GM23338 (cell line): ENCODE measurements around the gene NDUFB11. TPM values are rescaled to one million over a fixed set of nuclear protein-coding genes. Genes with fewer than 3 reads are reported as not detected.

Source experiments
- ATAC-seq: fragments of 200-7000 bp; cut with Tn5 transposase; 3 replicates; pipeline ENCODE4 v1.9.1; 2020
- DNase-seq: peaks from one replicate; pipeline ENCODE4 v3.0.0-alpha.2; 2015; ENCODE audit warnings: low spot score
- H2AFZ ChIP-seq: fragments of 200-600 bp; sonication (generic); 2 replicates; pipeline ENCODE4 v1.8.0; 2016; ENCODE audit warnings: antibody characterized with exemption, mild to moderate bottlenecking, moderate library complexity
- H3F3A ChIP-seq: fragments of 200-600 bp; sonication (generic); replicated peaks from 2 replicates; pipeline ENCODE4 v1.8.0; 2017; ENCODE audit warnings: antibody characterized with exemption, mixed run types, low read depth
- H3K27ac ChIP-seq: fragments of 200-600 bp; sonication (generic); 2 replicates; pipeline ENCODE4 v1.6.1; 2016; ENCODE audit warnings: low read depth
- H3K27me3 ChIP-seq: fragments of 200-600 bp; sonication (generic); 2 replicates; pipeline ENCODE4 v1.8.0; 2016; ENCODE audit warnings: mild to moderate bottlenecking, mixed run types, moderate library complexity; ENCODE audit not compliant: insufficient read depth
- H3K36me3 ChIP-seq: fragments of 200-600 bp; sonication (generic); 2 replicates; pipeline ENCODE4 v1.8.0; 2016; ENCODE audit warnings: mild to moderate bottlenecking; ENCODE audit not compliant: insufficient read depth
- H3K4me1 ChIP-seq: fragments of 200-600 bp; sonication (generic); 2 replicates; pipeline ENCODE4 v1.8.0; 2016; ENCODE audit warnings: mild to moderate bottlenecking, moderate library complexity; ENCODE audit not compliant: insufficient read depth
- H3K4me2 ChIP-seq: fragments of 200-600 bp; sonication (generic); 2 replicates; pipeline ENCODE4 v1.7.1; 2017; ENCODE audit warnings: mixed run types
- H3K4me3 ChIP-seq: fragments of 200-600 bp; sonication (generic); 2 replicates; pipeline ENCODE4 v1.6.1; 2016; ENCODE audit warnings: mixed run types
- H3K79me2 ChIP-seq: fragments of 200-600 bp; sonication (generic); replicated peaks from 2 replicates; pipeline ENCODE4 v1.8.0; 2017; ENCODE audit warnings: mild to moderate bottlenecking; ENCODE audit not compliant: insufficient read depth
- H3K9me2 ChIP-seq: fragments of 200-600 bp; sonication (generic); 2 replicates; pipeline ENCODE4 v1.8.0; 2017; ENCODE audit not compliant: insufficient read depth
- H4K20me1 ChIP-seq: fragments of 200-600 bp; sonication (generic); replicated peaks from 2 replicates; pipeline ENCODE4 v1.8.0; 2017; ENCODE audit warnings: mild to moderate bottlenecking; ENCODE audit not compliant: insufficient read depth
- H3K27ac Mint-ChIP-seq: 2 replicates; pipeline ENCODE4 v1.8.0; 2020; ENCODE audit warnings: inconsistent platforms, mild to moderate bottlenecking, moderate library complexity, mixed read lengths
- H3K27me3 Mint-ChIP-seq: 3 replicates; pipeline ENCODE4 v1.8.0; 2022; ENCODE audit warnings: low read depth, mild to moderate bottlenecking, moderate library complexity, mixed read lengths, inconsistent platforms; ENCODE audit not compliant: insufficient read depth, poor library complexity
- H3K36me3 Mint-ChIP-seq: 3 replicates; pipeline ENCODE4 v1.8.0; 2021; ENCODE audit warnings: low read depth, mild to moderate bottlenecking, inconsistent platforms, moderate library complexity, mixed read lengths
- H3K4me1 Mint-ChIP-seq: 3 replicates; pipeline ENCODE4 v1.8.0; 2020; ENCODE audit warnings: mild to moderate bottlenecking, inconsistent platforms, mixed read lengths
- H3K4me3 Mint-ChIP-seq: 3 replicates; pipeline ENCODE4 v1.8.0; 2021; ENCODE audit warnings: moderate library complexity, mild to moderate bottlenecking, inconsistent platforms, mixed read lengths
- H3K9me3 Mint-ChIP-seq: 3 replicates; pipeline ENCODE4 v1.8.0; 2020; ENCODE audit warnings: moderate library complexity, mild to moderate bottlenecking, inconsistent platforms, mixed read lengths
- CTCF ChIP-seq, 2 experiments: fragments of 200-600 bp in 1 of 2; sonication (generic) in 1 of 2; conservative IDR thresholded peaks; 2 replicates each; pipeline versions ENCODE4 v1.5.1 to v1.6.1; 2016 to 2017; ENCODE audit warnings: antibody characterized with exemption in 2 of 2, low read depth in 2 of 2, mild to moderate bottlenecking in 2 of 2, moderate library complexity in 1 of 2
- ETS1 ChIP-seq: IDR thresholded peaks from 2 replicates; pipeline ENCODE4 v1.6.1; 2016; ENCODE audit warnings: antibody characterized with exemption
- EZH2phosphoT487 ChIP-seq: fragments of 200-600 bp; sonication (generic); IDR thresholded peaks from one replicate; pipeline ENCODE4 v1.8.1; 2018; ENCODE audit warnings: antibody characterized with exemption; ENCODE audit not compliant: unreplicated experiment
- POLR2AphosphoS5 ChIP-seq: IDR thresholded peaks from 2 replicates; pipeline ENCODE4 v1.6.1; 2016; ENCODE audit warnings: antibody characterized with exemption, low read depth
- STAT1 ChIP-seq: IDR thresholded peaks from one replicate; pipeline ENCODE4 v1.6.1; 2016; ENCODE audit warnings: antibody characterized with exemption; ENCODE audit not compliant: unreplicated experiment
- ZNF114 ChIP-seq: fragments of 250-450 bp; sonication (Bioruptor Pico); IDR thresholded peaks from 2 replicates; pipeline ENCODE4 v1.5.0; 2020; ENCODE audit warnings: mild to moderate bottlenecking, moderate library complexity
- ZNF462 ChIP-seq: fragments of 250-450 bp; sonication (Bioruptor Pico); IDR thresholded peaks from 2 replicates; pipeline ENCODE4 v1.5.0; 2020; ENCODE audit warnings: mild to moderate bottlenecking, moderate library complexity
- polyA plus RNA-seq: library from polyadenylated mRNA; unstranded; fragments of >200 nt; fragmentation: Nextera tagmentation; extraction: Ambion mirVana; gene quantifications from 2 replicates; pipeline ENCODE4 v1.2.1, GENCODE V29; 2016
- total RNA-seq: library from RNA; depleted of rRNA; stranded (reverse); fragments of >200 nt; shearing (Covaris generic); gene quantifications from 2 replicates; pipeline ENCODE4 v1.2.3, GENCODE V29; 2014

Gene NDUFB11
- total and polyA plus RNA-seq, 2 experiments from 2014 or later, result 103 to 238 TPM

- H4K20me1 ChIP-seq, result no peaks in the 10 kb centered on the region
Measured at GRCh38 chrX:47171996-47172395, 27.5 kb upstream of the NDUFB11 start.

More at GRCh38 chrX:47171996-47172395, 27.5 kb upstream of the NDUFB11 start:
- Histone ChIP-seq H3K4me1 (no peaks in the 10 kb centered on the region), H3K4me3 (no peak overlapping the region), H3K79me2 (peaks cover 4% of the 10 kb centered on the region; the same call in 1 of the 2 replicates), H3K9me2 (no peaks in the 10 kb centered on the region), H2AFZ (no peak overlapping the region), H3K4me2 (no peak overlapping the region), H3K27ac (no peak overlapping the region), H3K36me3 (0 out of 2 replicates have a peak, but pooled peaks cover 2% of the 10 kb centered on the region), H3F3A (no peaks in the 10 kb centered on the region), H3K27me3 (no peaks in the 10 kb centered on the region)
- Mint-ChIP-seq H3K27ac (no peak overlapping the region), H3K4me3 (no peak overlapping the region), H3K36me3 (peaks cover 34% of the 10 kb centered on the region), H3K27me3 (peaks cover 5% of the 10 kb centered on the region), H3K9me3 (no peaks in the 10 kb centered on the region; the same call in 2 of the 3 replicates), H3K4me1 (no peaks in the 10 kb centered on the region; the same call in 2 of the 3 replicates)
- no peak for TF ChIP-seq EZH2phosphoT487
- no peak for TF ChIP-seq ZNF114 (CRISPR knock-in tag)
- TF ChIP-seq ZNF462 (CRISPR knock-in tag), result no peak
- TF ChIP-seq ETS1, result no peak
- no peak for TF ChIP-seq STAT1
- no peak for TF ChIP-seq POLR2AphosphoS5
- TF ChIP-seq CTCF (conservative IDR thresholded peaks at IDR 0.05; ENCODE audit: low read depth in 2 of 2), result no peak
- DNase-seq, result no peak
- no peak for ATAC-seq
